ENCODE results near the gene COA3.
A peak's percentile ranks its signal among the peaks of the same experiment; 100 is the strongest.

The COA3 gene

DNA sequence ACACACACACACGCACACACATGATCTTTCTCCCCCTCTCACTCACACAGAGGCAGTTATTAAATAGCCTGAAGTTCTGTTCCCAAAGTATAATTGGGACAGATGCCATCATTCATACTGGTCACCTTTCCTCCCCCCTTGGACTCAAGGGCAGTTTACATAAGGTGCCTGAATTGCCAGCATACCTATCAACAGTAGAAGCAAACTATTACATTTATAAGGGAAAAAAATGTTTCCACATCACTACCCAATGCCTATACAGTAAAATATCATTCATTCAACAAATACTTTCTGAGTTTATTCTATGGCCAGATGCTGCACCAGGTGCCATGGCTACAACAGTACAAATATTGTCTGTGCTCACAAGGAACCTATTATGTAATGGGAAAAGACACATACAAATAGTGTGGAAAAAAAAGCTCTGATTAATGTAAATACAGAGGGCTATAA, 6.4 kb upstream of the COA3 start:
- TF ChIP-seq, protein P1, sequence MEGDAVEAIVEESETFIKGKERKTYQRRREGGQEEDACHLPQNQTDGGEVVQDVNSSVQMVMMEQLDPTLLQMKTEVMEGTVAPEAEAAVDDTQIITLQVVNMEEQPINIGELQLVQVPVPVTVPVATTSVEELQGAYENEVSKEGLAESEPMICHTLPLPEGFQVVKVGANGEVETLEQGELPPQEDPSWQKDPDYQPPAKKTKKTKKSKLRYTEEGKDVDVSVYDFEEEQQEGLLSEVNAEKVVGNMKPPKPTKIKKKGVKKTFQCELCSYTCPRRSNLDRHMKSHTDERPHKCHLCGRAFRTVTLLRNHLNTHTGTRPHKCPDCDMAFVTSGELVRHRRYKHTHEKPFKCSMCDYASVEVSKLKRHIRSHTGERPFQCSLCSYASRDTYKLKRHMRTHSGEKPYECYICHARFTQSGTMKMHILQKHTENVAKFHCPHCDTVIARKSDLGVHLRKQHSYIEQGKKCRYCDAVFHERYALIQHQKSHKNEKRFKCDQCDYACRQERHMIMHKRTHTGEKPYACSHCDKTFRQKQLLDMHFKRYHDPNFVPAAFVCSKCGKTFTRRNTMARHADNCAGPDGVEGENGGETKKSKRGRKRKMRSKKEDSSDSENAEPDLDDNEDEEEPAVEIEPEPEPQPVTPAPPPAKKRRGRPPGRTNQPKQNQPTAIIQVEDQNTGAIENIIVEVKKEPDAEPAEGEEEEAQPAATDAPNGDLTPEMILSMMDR (conservative IDR thresholded peaks at IDR 0.05; ENCODE audit: low read depth): no peak
- no peak overlapping the region for H3K27ac ChIP-seq
- CTCF ChIA-PET: interaction anchor here (0.6 kb wide), 1 partner anchor 74 kb away, joined by 3 read pairs; no protein-coding TSS in a partner anchor
- no peak for DNase-seq (ENCODE audit: low spot score)
- POLR2A ChIA-PET (ENCODE audit: low non-redundant PET): no interaction called here

DNA sequence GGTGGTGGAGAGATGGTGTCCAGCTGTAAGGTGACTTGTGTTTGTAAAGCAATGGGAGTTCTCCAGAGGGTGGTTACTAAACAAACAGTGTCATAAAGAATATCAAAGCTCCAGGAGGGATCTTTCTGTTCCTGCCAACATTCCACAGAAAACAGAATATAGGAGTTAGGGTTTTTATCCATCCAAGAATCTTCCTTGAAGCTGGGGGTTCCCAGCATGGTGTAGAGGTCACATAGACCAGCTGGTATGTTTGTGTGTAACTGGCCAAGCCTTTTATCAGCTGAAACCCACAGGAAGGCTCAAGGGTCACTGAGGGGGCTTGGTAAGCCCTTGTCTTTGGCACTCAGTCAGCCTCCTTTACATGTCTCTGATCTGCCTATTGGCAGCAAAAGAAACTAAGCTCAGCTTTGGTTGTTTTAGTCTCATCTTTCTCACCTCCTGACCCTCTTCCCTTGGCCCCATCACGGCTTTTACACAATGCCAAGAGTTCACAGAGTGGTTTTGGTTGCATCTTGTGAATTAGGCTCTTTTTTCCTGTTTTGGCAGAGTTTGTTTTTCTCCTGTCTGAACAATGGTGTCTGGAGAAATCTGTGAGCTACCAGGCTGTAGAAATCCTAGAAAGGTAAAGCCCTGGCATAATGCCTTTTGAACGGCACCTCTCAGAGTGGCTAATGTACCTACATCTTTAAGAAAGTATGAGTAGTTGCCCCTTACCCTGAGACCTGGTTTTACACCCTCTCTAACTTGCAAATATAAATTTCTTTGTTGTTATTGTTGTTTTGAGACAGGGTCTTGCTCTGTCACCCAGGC, 4.8 kb upstream of the COA3 start:
- TF ChIP-seq, protein P1 (conservative IDR thresholded peaks at IDR 0.05; ENCODE audit: low read depth): no peak
- no peak for DNase-seq (ENCODE audit: low spot score)
- ChIA-PET CTCF (interaction anchor here (0.6 to 1.0 kb wide), 3 partner anchors 21 to 225 kb away, joined by 3 to 4 read pairs (median 3); partner anchors contain the start of gene BECN1), POLR2A (ENCODE audit: low non-redundant PET) (no interaction called here)
- no peak overlapping the region for H3K27ac ChIP-seq

DNA sequence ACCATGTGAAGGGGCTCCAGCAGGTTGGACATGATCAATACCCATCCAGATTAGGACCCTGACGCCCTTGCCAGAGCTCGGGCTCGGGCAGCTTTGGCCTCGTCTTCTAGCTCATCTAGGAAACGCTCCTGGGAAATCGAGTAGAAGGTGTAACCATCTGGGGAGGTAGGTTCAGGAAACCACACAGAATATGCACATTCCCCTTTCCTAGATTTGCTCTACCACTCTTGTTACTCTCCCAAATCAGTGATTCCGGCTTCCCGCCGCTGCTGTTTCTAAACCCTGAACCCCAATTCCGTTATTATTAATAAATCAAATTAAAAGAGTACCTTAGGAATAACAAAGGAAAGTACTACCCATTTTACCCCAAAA, 507 bp downstream of the COA3 start:
- no peak for DNase-seq (ENCODE audit: low spot score)
- TF ChIP-seq, protein P1 (conservative IDR thresholded peaks at IDR 0.05; ENCODE audit: low read depth): no peak
- POLR2A ChIA-PET (ENCODE audit: low non-redundant PET): interaction anchor here (0.7 kb wide), 1 partner anchor 25 kb away, joined by 3 read pairs; the partner anchor contains the start of gene VPS25
- peak overlapping the region; percentile 65 for H3K27ac ChIP-seq
- CTCF ChIA-PET: no interaction called here

DNA sequence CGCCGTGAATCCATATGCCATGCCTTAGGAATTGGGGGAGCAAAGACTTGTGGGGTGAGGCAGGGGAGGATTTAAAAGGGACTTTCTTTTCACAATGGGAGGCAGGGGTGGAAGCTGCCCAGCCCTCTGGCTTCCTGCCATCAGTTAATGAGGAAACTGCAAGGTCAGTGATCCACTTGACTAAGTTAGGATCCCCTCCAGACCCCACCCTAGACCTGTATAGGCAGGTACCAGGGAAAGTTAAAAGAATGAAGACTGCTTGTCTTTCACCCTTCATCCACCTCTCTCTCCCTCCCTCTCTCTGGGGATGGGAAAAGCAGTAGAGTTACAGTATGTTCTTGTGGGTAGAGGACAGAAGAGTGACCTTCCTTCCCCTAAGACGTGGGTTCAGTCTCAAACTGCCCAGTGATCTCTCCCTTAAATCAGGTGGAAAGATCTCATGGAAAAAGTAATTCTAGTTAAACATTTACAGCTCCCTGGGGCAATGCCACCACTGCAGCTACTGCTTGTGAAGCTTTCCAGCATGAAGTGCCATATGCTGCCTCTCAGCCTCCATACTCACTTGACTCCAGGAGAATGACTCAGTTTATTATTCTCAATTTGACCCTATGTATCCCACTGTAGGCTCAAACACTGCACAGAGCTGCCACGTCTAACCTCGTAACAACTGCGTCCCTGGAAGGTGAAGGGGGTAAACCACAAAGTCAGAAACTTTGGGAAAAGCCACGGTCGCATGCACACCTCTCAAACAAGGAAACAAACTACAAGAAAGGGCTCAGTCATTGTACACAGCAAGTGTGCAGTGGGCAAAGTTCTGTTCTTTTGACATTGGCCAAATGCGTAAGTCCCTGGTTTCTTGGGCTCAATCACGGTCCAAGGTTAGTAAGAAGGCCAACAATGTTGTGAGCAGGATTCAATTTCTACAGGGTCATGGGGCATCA, 1.2 kb downstream of the COA3 start:
- peak overlapping the region; percentile 65 for H3K27ac ChIP-seq
- ChIA-PET CTCF (no interaction called here), POLR2A (ENCODE audit: low non-redundant PET) (no interaction called here)
- no peak for DNase-seq (ENCODE audit: low spot score)
- TF ChIP-seq, protein P1 (conservative IDR thresholded peaks at IDR 0.05; ENCODE audit: low read depth): no peak

DNA sequence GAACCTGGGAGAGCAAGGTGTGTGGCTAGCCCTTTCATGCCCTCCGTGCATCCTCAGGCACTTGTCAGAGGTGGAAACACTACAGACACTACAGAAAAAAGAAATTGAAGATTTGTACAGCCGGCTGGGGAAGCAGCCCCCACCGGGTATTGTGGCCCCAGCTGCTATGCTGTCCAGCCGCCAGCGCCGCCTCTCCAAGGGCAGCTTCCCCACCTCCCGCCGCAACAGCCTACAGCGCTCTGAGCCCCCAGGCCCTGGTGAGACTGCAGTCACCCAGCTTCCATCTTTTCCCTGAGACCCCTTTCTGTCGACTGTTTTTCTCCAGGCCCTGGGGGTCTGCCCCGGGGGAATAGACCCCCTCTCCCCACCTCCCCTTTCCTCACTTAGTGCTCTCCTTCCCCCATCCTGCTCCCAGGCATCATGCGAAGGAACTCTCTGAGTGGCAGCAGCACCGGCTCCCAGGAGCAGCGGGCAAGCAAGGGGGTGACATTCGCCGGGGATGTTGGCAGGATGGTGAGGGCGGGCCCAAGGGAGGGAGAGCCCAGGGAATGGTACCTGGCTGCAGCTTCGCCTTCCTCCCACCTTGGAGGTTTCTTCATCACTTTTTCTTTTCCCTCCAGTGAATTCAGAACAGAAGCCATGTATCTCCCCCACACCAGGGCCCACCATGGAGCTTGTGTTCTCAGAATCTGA, 2.3 kb downstream of the COA3 start:
- ChIA-PET CTCF (interaction anchor here (1.2 kb wide), 1 partner anchor 10 kb away, joined by 3 read pairs; no protein-coding TSS in a partner anchor), POLR2A (ENCODE audit: low non-redundant PET) (interaction anchor here (0.6 kb wide), 1 partner anchor 258 kb away, joined by 9 read pairs; no protein-coding TSS in a partner anchor)
- DNase-seq (ENCODE audit: low spot score): no peak
- TF ChIP-seq, protein P1 (conservative IDR thresholded peaks at IDR 0.05; ENCODE audit: low read depth): no peak
- H3K27ac ChIP-seq: peak overlapping the region; percentile 43
